ACC112 (cell line): ENCODE data around the gene MT1A.
A peak's percentile ranks its signal among the peaks of the same experiment; 100 is the strongest.

Source experiments
- H2AFZ ChIP-seq: fragments of 200-600 bp; sonication (generic); one replicate; pipeline ENCODE4 v1.6.0; 2017; ENCODE audit warnings: antibody characterized with exemption, low read length; ENCODE audit not compliant: unreplicated experiment
- H3K27ac ChIP-seq: fragments of 200-600 bp; sonication (generic); 2 replicates; pipeline ENCODE4 v1.5.1; 2014; ENCODE audit warnings: low read depth, mild to moderate bottlenecking, antibody characterized with exemption, low read length, moderate library complexity
- H3K27me3 ChIP-seq: fragments of 200-600 bp; sonication (generic); 2 replicates; pipeline ENCODE4 v1.6.1; 2014; ENCODE audit warnings: mild to moderate bottlenecking, antibody characterized with exemption, low read length, moderate library complexity, mixed read lengths; ENCODE audit not compliant: insufficient read depth
- H3K36me3 ChIP-seq: fragments of 200-600 bp; sonication (generic); 2 replicates; pipeline ENCODE4 v1.6.1; 2016; ENCODE audit warnings: mild to moderate bottlenecking, antibody characterized with exemption, low read length, moderate library complexity, mixed read lengths; ENCODE audit not compliant: insufficient read depth
- H3K4me1 ChIP-seq: fragments of 200-600 bp; sonication (generic); one replicate; pipeline ENCODE4 v1.6.1; 2016; ENCODE audit warnings: low read length, mixed read lengths; ENCODE audit not compliant: insufficient read depth, unreplicated experiment, control insufficient read depth
- H3K4me3 ChIP-seq: fragments of 200-600 bp; sonication (generic); 2 replicates; pipeline ENCODE4 v1.5.1; 2014; ENCODE audit warnings: mild to moderate bottlenecking, low read depth, low read length
- H3K79me2 ChIP-seq: fragments of 200-600 bp; sonication (generic); one replicate; pipeline ENCODE4 v1.6.0; 2016; ENCODE audit warnings: low read length; ENCODE audit not compliant: control insufficient read depth, unreplicated experiment, insufficient read depth

Gene MT1A

GRCh38 chr16:56643080-56643778 lies 4.8 kb downstream of the MT1A start:
- Histone ChIP-seq H3K27me3 (peaks cover 23% of the 10 kb centered on the region), H3K4me3 (peak overlapping the region; percentile 69), H2AFZ (peak overlapping the region; percentile 48), H3K27ac (no peak overlapping the region), H3K79me2 (no peaks in the 10 kb centered on the region), H3K36me3 (no peaks in the 10 kb centered on the region), H3K4me1 (peaks cover 23% of the 10 kb centered on the region)

GRCh38 chr16:56643833-56644232 lies 5.4 kb downstream of the MT1A start:
- peak overlapping the region; percentile 69 for H3K4me3 ChIP-seq
- peaks cover 26% of the 10 kb centered on the region for H3K27me3 ChIP-seq
- H3K36me3 ChIP-seq: no peaks in the 10 kb centered on the region
- H2AFZ ChIP-seq: no peak overlapping the region
- no peak overlapping the region for H3K27ac ChIP-seq
- H3K4me1 ChIP-seq: peaks cover 20% of the 10 kb centered on the region
- no peaks in the 10 kb centered on the region for H3K79me2 ChIP-seq

GRCh38 chr16:56645311-56645710 lies 6.8 kb downstream of the MT1A start:
- Histone ChIP-seq H3K36me3 (no peaks in the 10 kb centered on the region), H3K79me2 (no peaks in the 10 kb centered on the region), H3K4me3 (no peak overlapping the region), H3K27me3 (peaks cover 29% of the 10 kb centered on the region), H3K4me1 (peaks cover 15% of the 10 kb centered on the region), H2AFZ (no peak overlapping the region), H3K27ac (no peak overlapping the region)

GRCh38 chr16:56645838-56646237 lies 7.4 kb downstream of the MT1A start:
- Histone ChIP-seq H3K27ac (no peak overlapping the region), H3K4me1 (peaks cover 15% of the 10 kb centered on the region), H3K79me2 (no peaks in the 10 kb centered on the region), H3K27me3 (peaks cover 29% of the 10 kb centered on the region), H2AFZ (no peak overlapping the region), H3K4me3 (no peak overlapping the region), H3K36me3 (no peaks in the 10 kb centered on the region)

- Histone ChIP-seq H3K27ac (no peak overlapping the region), H3K27me3 (peaks cover 29% of the 10 kb centered on the region), H3K36me3 (no peaks in the 10 kb centered on the region), H3K4me3 (no peak overlapping the region), H3K4me1 (peaks cover 12% of the 10 kb centered on the region), H2AFZ (no peak overlapping the region), H3K79me2 (no peaks in the 10 kb centered on the region)
These were observed 9.4 kb downstream of the MT1A start for GRCh38 chr16:56647641-56648431.

GRCh38 chr16:56649271-56649670 lies 10.8 kb downstream of the MT1A start:
- H3K79me2 ChIP-seq: no peaks in the 10 kb centered on the region
- no peak overlapping the region for H3K27ac ChIP-seq
- no peak overlapping the region for H2AFZ ChIP-seq
- H3K36me3 ChIP-seq: no peaks in the 10 kb centered on the region
- peaks cover 29% of the 10 kb centered on the region for H3K27me3 ChIP-seq
- H3K4me1 ChIP-seq: no peaks in the 10 kb centered on the region
- H3K4me3 ChIP-seq: no peak overlapping the region

GRCh38 chr16:56649820-56650219 lies 11.4 kb downstream of the MT1A start:
- H3K27me3 ChIP-seq: peaks cover 29% of the 10 kb centered on the region
- no peak overlapping the region for H3K4me3 ChIP-seq
- no peaks in the 10 kb centered on the region for H3K79me2 ChIP-seq
- no peaks in the 10 kb centered on the region for H3K36me3 ChIP-seq
- H3K27ac ChIP-seq: no peak overlapping the region
- H3K4me1 ChIP-seq: no peaks in the 10 kb centered on the region
- H2AFZ ChIP-seq: no peak overlapping the region

GRCh38 chr16:56651586-56651985 lies 13.1 kb downstream of the MT1A start, which contains the start of gene MT1B:
TSS of gene MT1B (plus strand) at chr16:56651886. CDS start at chr16:56651954, 68 bp downstream.
- Histone ChIP-seq H3K36me3 (no peaks in the 10 kb centered on the region), H3K4me1 (no peaks in the 10 kb centered on the region), H3K27me3 (peaks cover 22% of the 10 kb centered on the region), H3K27ac (no peak within 1 kb of the TSS), H2AFZ (no peak within 1 kb of the TSS), H3K79me2 (no peaks in the 10 kb centered on the region), H3K4me3 (no peak within 1 kb of the TSS)

- Histone ChIP-seq H2AFZ (no peak overlapping the region), H3K79me2 (no peaks in the 10 kb centered on the region), H3K27me3 (peaks cover 16% of the 10 kb centered on the region), H3K4me3 (no peak overlapping the region), H3K27ac (no peak overlapping the region), H3K36me3 (no peaks in the 10 kb centered on the region), H3K4me1 (no peaks in the 10 kb centered on the region)
These were observed 14.1 kb downstream of the MT1A start for GRCh38 chr16:56652600-56652999.

- H3K27me3 ChIP-seq: peaks cover 9% of the 10 kb centered on the region
These were observed 14.8 kb downstream of the MT1A start for GRCh38 chr16:56653218-56653617.

More at GRCh38 chr16:56653218-56653617, 14.8 kb downstream of the MT1A start:
- H3K4me3 ChIP-seq: no peak overlapping the region
- H3K4me1 ChIP-seq: no peaks in the 10 kb centered on the region
- H3K79me2 ChIP-seq: no peaks in the 10 kb centered on the region
- no peak overlapping the region for H3K27ac ChIP-seq
- no peaks in the 10 kb centered on the region for H3K36me3 ChIP-seq
- no peak overlapping the region for H2AFZ ChIP-seq
